ENCODE data around the gene SEPTIN6. TPM values are rescaled to one million over a fixed set of nuclear protein-coding genes. Genes with fewer than 3 reads are reported as not detected.

The SEPTIN6 gene
- total RNA-seq = 100 to 1,000 TPM; 137 to 142 TPM

- ChIA-PET CTCF (interaction anchor here (0.6 to 2.7 kb wide), 5 partner anchors 8 to 180 kb away, joined by 3 to 10 read pairs (median 3); no protein-coding TSS in a partner anchor), POLR2A (interaction anchor here (0.6 to 4.3 kb wide), 17 partner anchors 11 to 119 kb away, joined by 3 to 38 read pairs (median 5); partner anchors contain the start of genes NKRF, RPL39 and SOWAHD)
Measured at GRCh38 chrX:119693040-119693995, at the start of gene SEPTIN6. Gene SEPTIN6 (minus strand): TSS chrX:119693168. CDS start chrX:119693105, 63 bp downstream.

- ChIA-PET POLR2A (interaction anchor here (0.9 kb wide), 1 partner anchor 17 kb away, joined by 3 read pairs; no protein-coding TSS in a partner anchor), CTCF (interaction anchor here (1.6 kb wide), 1 partner anchor 9 kb away, joined by 4 read pairs; no protein-coding TSS in a partner anchor)
Measured at GRCh38 chrX:119738742-119739141, 45.8 kb upstream of the SEPTIN6 start.

DNA sequence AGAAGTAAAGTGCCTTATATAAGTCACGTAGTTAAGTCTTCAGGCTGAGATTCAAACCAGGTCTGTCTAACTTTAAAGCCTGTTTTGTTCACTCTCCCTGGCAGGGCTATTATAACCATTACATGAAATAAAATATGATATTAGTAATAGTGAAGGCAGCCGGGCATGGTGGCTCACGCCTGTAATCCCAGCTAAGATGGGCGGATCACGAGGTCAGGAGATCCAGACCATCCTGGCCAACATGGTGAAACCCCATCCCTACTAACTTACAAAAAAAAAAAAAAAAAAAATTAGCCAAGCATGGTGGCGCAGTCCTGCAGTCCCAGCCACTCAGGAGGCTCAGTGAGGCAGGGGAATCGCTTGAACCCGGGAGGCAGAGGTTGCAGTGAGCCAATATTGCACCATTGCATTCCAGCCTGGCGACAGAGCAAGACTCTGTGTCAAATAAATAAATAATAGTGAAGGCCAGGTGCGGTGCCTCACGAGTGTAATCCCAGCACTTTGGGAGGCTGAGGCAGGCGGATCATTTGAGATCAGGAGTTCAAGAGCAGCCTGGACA is 43.3 kb upstream of the SEPTIN6 start:
- ChIA-PET POLR2A (no interaction called here), CTCF (no interaction called here)

DNA sequence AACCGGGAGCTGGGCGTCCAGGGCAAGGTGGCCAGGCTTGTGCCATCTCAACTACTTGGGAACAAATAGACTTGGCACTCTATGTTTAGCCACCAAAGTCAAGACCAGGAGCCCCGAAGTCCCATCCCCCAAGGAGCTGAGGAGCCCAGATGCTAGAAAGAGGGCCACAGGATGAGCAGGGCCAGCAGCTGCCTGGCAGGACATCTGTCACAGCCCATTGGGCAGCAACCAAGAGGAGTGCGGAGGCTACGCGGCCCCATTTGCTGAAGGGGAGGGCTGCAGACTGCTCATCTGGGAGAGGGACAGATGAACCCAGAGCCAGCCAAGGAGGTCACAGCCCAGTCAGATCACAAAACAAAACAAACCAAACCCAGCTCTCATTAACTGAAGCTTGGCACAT is 42.5 kb upstream of the SEPTIN6 start:
- CTCF ChIA-PET = interaction anchor here (0.5 to 0.6 kb wide), 2 partner anchors 210 to 228 kb away, joined by 3 to 4 read pairs; no protein-coding TSS in a partner anchor
- POLR2A ChIA-PET = no interaction called here

DNA sequence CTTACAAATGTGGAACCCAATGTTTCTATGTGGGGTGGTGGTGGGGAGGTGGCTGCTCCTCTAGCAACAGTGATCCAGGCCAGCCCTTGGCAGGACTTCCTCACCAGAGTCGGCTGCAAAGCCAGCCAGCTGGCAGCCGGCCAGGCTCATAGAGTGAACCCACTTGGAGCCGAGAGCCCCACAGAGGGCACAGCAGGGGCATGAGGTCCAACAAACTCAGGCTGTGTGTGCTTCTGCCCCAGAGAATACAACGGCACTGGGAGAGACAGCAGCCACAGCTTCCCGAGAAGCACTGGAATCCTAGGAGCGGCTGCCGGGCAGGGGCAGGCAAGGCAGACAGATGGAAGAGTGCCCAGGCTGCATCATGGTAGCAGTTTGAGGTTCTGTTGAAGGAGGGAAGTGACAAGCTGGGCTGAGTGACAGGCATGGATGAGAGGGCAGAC is 42.0 kb upstream of the SEPTIN6 start:
- ChIA-PET POLR2A (no interaction called here), CTCF (interaction anchor here (0.5 kb wide), 1 partner anchor 210 kb away, joined by 3 read pairs; no protein-coding TSS in a partner anchor)

GRCh38 chrX:119729408-119730201 is 36.6 kb upstream of the SEPTIN6 start:
- POLR2A ChIA-PET = interaction anchor here (0.8 kb wide), 1 partner anchor 39 kb away, joined by 4 read pairs; no protein-coding TSS in a partner anchor

GRCh38 chrX:119728487-119728886 is 35.5 kb upstream of the SEPTIN6 start:
- ChIA-PET POLR2A (interaction anchor here (1.7 kb wide), 1 partner anchor 38 kb away, joined by 5 read pairs; no protein-coding TSS in a partner anchor), CTCF (interaction anchor here (0.7 to 2.3 kb wide), 6 partner anchors 30 to 124 kb away, joined by 3 to 9 read pairs (median 4); partner anchors contain the start of genes SEPTIN6 and SOWAHD)

More at GRCh38 chrX:119729408-119730201, 36.6 kb upstream of the SEPTIN6 start:
- CTCF ChIA-PET = interaction anchor here (0.5 to 2.3 kb wide), 13 partner anchors 9 to 226 kb away, joined by 3 to 9 read pairs (median 4); partner anchors contain the start of gene SEPTIN6

DNA sequence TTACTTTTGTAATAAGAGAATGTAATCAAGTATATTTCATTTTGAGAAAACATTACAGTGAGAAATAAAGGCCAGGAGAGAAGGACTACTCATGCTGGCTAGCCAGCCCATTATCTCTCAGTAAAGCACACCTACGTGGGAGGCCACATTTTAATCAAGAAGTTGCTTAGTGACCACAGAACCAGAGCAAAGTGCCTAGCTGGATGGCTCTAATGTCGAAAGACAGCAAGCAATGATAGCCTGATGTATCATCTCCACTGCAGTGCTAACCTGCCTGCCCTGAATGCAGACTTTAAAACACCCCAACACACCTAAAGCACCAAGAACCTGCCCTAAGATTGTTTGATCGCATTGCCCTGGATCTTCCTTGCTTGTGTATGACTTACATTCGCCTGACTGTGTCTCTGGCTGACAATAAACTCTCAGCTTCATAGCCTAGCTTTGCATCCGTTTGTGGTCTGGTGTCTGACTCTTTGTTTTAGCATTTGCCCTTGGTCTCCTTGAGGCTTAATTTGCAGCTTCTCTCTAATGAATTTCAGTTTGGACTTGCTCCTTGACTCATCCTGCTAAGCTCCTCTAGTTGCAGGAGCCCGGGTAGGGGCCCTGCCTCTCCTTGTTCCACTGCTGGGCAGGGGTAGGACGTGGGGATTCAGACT is 34.1 kb upstream of the SEPTIN6 start:
- POLR2A ChIA-PET = interaction anchor here (0.6 to 1.7 kb wide), 6 partner anchors 34 to 153 kb away, joined by 3 to 5 read pairs (median 4); partner anchors contain the start of gene SEPTIN6

GRCh38 chrX:119721926-119722325 is 29.0 kb upstream of the SEPTIN6 start:
- POLR2A ChIA-PET = no interaction called here
- CTCF ChIA-PET = no interaction called here

More for the DNA sequence above, 34.1 kb upstream of the SEPTIN6 start:
- CTCF ChIA-PET = interaction anchor here (0.5 to 1.1 kb wide), 5 partner anchors 28 to 233 kb away, joined by 3 to 4 read pairs (median 3); no protein-coding TSS in a partner anchor

DNA sequence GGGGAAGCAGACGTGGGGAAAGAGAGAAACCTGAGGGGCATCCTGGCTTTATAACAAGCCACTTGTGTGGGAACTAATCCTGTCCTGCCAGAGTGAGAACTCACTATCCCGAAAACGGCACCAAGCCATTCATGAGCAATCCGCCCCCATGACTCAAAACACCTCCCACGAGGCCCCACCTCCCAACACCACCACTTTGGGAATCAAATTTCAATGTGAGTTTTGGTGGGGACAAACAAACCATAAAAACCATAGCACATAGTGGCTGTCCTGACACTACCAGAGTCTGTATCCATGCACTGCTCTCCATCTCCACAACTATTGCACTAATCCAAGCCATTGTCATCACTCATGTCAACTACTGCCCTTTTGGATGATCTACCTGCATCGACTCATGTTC is 28.5 kb upstream of the SEPTIN6 start:
- CTCF ChIA-PET = no interaction called here
- POLR2A ChIA-PET = interaction anchor here (0.7 kb wide), 1 partner anchor 221 kb away, joined by 3 read pairs; no protein-coding TSS in a partner anchor

DNA sequence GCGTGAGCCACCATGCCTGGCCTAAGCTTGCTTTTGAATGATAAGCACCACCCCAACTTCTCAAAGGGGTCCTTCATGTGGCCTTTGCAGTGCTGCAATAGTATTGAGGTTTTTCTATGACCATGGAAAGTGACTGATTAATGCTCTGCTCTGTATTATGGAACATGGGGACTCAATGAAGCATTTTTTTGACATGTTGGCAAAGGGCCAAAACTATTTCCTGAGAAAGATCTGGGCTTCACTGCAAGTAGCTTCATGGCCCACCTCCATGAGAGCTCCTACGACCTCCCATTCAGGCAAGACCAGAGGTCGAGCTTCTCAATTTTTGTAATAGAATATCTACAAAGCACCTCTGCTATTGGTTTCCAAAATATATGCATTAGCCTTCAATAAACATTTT is 16.7 kb upstream of the SEPTIN6 start:
- ChIA-PET POLR2A (no interaction called here), CTCF (no interaction called here)

DNA sequence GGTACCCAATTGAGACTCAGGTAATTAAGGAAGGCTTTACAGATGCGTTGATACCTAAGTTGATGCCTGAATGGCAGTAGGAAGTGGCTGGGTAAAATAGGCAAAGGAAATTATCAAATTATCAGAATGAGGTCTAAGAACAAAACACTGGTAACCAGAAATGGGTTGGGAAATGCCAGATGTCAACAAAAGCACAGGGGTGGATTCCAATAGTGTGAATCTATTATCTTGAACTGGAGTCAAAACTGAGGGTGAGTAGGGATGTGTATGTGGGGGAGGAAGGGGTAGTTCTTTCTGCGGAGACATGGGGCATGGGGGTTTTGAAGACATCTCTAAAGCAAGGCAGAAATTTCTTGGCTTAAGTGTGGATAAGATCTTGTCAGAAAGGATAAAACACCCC is 16.0 kb upstream of the SEPTIN6 start:
- POLR2A ChIA-PET = no interaction called here
- CTCF ChIA-PET = no interaction called here

- POLR2A ChIA-PET = interaction anchor here (0.6 kb wide), 1 partner anchor 76 kb away, joined by 3 read pairs; no protein-coding TSS in a partner anchor
- CTCF ChIA-PET = no interaction called here
Measured at GRCh38 chrX:119706616-119707015, 13.6 kb upstream of the SEPTIN6 start.

DNA sequence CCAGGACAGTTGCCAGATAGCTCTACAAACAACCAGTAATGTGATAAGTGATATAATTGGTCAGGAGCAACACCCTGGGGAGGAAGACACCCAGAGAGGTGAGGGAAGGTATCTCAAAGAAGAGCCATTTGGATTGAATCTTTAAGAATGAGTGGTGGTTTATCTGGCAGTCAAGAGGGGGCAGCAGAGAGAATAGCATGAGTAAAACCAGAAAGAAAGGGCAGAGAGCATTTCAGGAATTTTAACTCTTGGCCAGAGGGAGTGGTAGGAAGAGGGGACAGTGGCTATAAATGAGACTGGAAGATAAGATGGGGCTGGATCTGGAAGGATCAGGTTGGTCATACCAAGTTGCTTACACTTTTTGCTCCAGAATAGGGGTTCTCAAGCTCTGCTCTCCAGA is 5.9 kb upstream of the SEPTIN6 start:
- POLR2A ChIA-PET = no interaction called here
- CTCF ChIA-PET = interaction anchor here (0.6 to 1.0 kb wide), 4 partner anchors 28 to 103 kb away, joined by 3 to 4 read pairs (median 3); no protein-coding TSS in a partner anchor

- CTCF ChIA-PET = interaction anchor here (0.6 kb wide), 1 partner anchor 9 kb away, joined by 3 read pairs; no protein-coding TSS in a partner anchor
- POLR2A ChIA-PET = no interaction called here
Measured at GRCh38 chrX:119696251-119696890, 3.4 kb upstream of the SEPTIN6 start.

DNA sequence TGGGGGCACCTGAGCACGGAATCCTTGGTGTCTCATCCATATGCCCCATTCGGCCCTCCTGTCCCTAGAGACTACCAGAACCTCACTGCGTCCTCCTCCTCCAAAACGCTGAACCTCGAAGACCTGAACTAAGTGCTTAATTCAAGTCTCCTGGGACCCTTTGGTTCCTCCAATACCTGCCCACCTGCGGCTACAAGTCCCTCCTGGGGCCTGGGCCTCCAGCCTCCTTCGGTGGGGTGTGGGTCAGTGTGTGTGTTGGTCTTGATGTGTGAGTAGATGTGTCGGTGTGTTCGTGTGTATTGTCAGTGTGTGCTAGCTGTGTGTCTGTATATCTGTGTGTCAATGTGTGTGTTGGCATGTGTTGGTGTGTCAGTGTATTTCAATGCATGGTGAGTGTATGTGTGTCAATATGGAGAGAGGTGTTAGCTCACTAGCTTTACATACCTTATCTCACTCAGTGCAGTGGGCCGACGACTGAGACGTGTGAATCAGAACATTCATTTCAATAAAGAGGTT is 2.6 kb upstream of the SEPTIN6 start:
- ChIA-PET POLR2A (no interaction called here), CTCF (interaction anchor here (0.6 to 1.2 kb wide), 2 partner anchors 10 to 11 kb away, joined by 3 to 4 read pairs; no protein-coding TSS in a partner anchor)
